ENCODE results near the gene COMMD9.

DNA sequence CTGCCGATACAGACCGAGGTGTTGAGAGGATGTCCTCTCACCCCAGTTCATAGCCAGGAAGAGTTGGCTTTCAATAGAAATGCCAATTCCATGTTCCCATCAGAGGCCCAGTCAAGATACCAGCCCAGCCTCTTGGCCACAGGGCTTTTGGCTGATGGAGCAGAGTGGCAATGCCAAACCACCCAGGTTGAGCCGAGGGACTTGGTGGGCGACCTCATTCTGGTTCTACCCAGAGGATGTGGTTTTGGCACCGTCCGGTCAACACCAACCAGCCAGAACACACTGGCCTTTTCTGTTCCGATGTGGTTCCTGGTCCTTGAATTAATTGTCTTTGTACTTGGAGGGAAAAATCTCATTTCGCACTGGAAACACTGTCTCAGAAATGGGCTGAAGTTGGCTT lies 60.5 kb downstream of the COMMD9 start:
- TF ChIP-seq, protein P1, sequence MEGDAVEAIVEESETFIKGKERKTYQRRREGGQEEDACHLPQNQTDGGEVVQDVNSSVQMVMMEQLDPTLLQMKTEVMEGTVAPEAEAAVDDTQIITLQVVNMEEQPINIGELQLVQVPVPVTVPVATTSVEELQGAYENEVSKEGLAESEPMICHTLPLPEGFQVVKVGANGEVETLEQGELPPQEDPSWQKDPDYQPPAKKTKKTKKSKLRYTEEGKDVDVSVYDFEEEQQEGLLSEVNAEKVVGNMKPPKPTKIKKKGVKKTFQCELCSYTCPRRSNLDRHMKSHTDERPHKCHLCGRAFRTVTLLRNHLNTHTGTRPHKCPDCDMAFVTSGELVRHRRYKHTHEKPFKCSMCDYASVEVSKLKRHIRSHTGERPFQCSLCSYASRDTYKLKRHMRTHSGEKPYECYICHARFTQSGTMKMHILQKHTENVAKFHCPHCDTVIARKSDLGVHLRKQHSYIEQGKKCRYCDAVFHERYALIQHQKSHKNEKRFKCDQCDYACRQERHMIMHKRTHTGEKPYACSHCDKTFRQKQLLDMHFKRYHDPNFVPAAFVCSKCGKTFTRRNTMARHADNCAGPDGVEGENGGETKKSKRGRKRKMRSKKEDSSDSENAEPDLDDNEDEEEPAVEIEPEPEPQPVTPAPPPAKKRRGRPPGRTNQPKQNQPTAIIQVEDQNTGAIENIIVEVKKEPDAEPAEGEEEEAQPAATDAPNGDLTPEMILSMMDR (IDR thresholded peaks at IDR 0.05; ENCODE audit: low read depth, low read length): no peak
- no peak for TF ChIP-seq EZH2phosphoT487 (IDR thresholded peaks at IDR 0.05; ENCODE audit: low read depth)

Measured in OCI-LY3 (cell line).